PC-3 (cell line): ENCODE results near the gene RDX. TPM values are rescaled to one million over a fixed set of nuclear protein-coding genes. Genes with fewer than 3 reads are reported as not detected.
A peak's percentile ranks its signal among the peaks of the same experiment; 100 is the strongest.

Source experiments
- ATAC-seq: fragments of 200-7000 bp; cut with Tn5 transposase; 2 replicates; pipeline ENCODE4 v1.9.1; 2020; ENCODE audit warnings: mild to moderate bottlenecking, moderate library complexity
- Bru-seq: library from RNA; stranded (reverse); fragments of 400-500 nt; gene quantifications from one replicate; lab custom pipeline; 2021; lab: Mats Ljungman, UMichigan
- BruChase-seq, 2 experiments: library from RNA; stranded (reverse); fragments of 400-500 nt; gene quantifications; one replicate each; lab custom pipeline; 2021; lab: Mats Ljungman, UMichigan
- BruUV-seq: library from RNA; stranded (reverse); fragments of 400-500 nt; replicated peaks from 2 replicates; lab custom pipeline; 2021; lab: Mats Ljungman, UMichigan
- CTCF ChIA-PET: fragments of 300-600 bp; sonication (Branson Sonifier 250); formaldehyde crosslinking; loops from one replicate; lab custom pipeline; 2022; ENCODE audit warnings: antibody characterized with exemption; lab: Charles Lee
- POLR2A ChIA-PET: fragments of 300-600 bp; sonication (Branson Sonifier 250); formaldehyde crosslinking; loops from one replicate; lab custom pipeline; 2022; ENCODE audit warnings: antibody characterized with exemption; ENCODE audit not compliant: unreplicated experiment; lab: Charles Lee
- DNase-seq: peaks from one replicate; pipeline ENCODE4 v3.0.0-alpha.2; 2015
- H2AFZ ChIP-seq: fragments of 300-600 bp; sonication (generic); 2 replicates; pipeline ENCODE4 v1.6.0; 2016; ENCODE audit warnings: antibody characterized with exemption, low read length
- H3F3A ChIP-seq: fragments of 300-600 bp; sonication (generic); one replicate; pipeline ENCODE4 v1.6.0; 2017; ENCODE audit warnings: antibody characterized with exemption, low read length, control low read depth, mild to moderate bottlenecking; ENCODE audit not compliant: unreplicated experiment
- H3K27ac ChIP-seq: fragments of 300-600 bp; sonication (generic); 2 replicates; pipeline ENCODE4 v1.5.1; 2016; ENCODE audit warnings: mild to moderate bottlenecking, low read length
- H3K27me3 ChIP-seq: fragments of 300-600 bp; sonication (generic); 2 replicates; pipeline ENCODE4 v1.6.1; 2016; ENCODE audit warnings: low read length, mixed read lengths
- H3K36me3 ChIP-seq: fragments of 300-600 bp; sonication (generic); 2 replicates; pipeline ENCODE4 v1.6.1; 2016; ENCODE audit warnings: low read depth, mixed run types, low read length, mixed read lengths
- H3K4me1 ChIP-seq: fragments of 300-600 bp; sonication (generic); 2 replicates; pipeline ENCODE4 v1.5.1; 2016; ENCODE audit warnings: low read length; ENCODE audit not compliant: insufficient read depth
- H3K4me2 ChIP-seq: fragments of 300-600 bp; sonication (generic); 2 replicates; pipeline ENCODE4 v1.6.0; 2016; ENCODE audit warnings: low read length
- H3K4me3 ChIP-seq: fragments of 300-600 bp; sonication (generic); 2 replicates; pipeline ENCODE4 v1.5.1; 2016; ENCODE audit warnings: mild to moderate bottlenecking, low read length, mixed read lengths
- H3K79me2 ChIP-seq: fragments of 300-600 bp; sonication (generic); 2 replicates; pipeline ENCODE4 v1.6.1; 2017; ENCODE audit warnings: low read length, mixed read lengths
- H3K9ac ChIP-seq: fragments of 300-600 bp; sonication (generic); 2 replicates; pipeline ENCODE4 v1.6.0; 2016; ENCODE audit warnings: mild to moderate bottlenecking, low read length
- H3K9me2 ChIP-seq: fragments of 300-600 bp; sonication (generic); replicated peaks from 2 replicates; pipeline ENCODE4 v1.6.1; 2016; ENCODE audit warnings: mixed run types, low read length, mixed read lengths
- H3K9me3 ChIP-seq: fragments of 300-600 bp; sonication (generic); 2 replicates; pipeline ENCODE4 v1.6.1; 2016; ENCODE audit warnings: low read length, mixed read lengths
- H4K20me1 ChIP-seq: fragments of 300-600 bp; sonication (generic); 2 replicates; pipeline ENCODE4 v1.6.1; 2016; ENCODE audit warnings: low read length, mixed read lengths
- EZH2 ChIP-seq: fragments of 300-600 bp; sonication (generic); IDR thresholded peaks from one replicate; pipeline ENCODE4 v1.6.1; 2017; ENCODE audit warnings: antibody characterized with exemption, mild to moderate bottlenecking, low read length; ENCODE audit not compliant: unreplicated experiment
- EZH2phosphoT487 ChIP-seq: fragments of 300-600 bp; sonication (generic); IDR thresholded peaks from 2 replicates; pipeline ENCODE4 v1.6.1; 2018; ENCODE audit warnings: mild to moderate bottlenecking, antibody characterized with exemption, low read length, borderline replicate concordance
- intact Hi-C: fragments of 100-400 bp; cut with micrococcal nuclease; formaldehyde crosslinking; loops from 2 replicates; pipeline ENCODE4 v1.9.0; 2023
- long read RNA-seq: library from polyadenylated mRNA; unstranded; transcript quantifications from one replicate; pipeline ENCODE4 v2.0.0, GENCODE V29; 2021; ENCODE audit not compliant: unreplicated experiment
- total RNA-seq: library from RNA; depleted of rRNA; stranded (reverse); fragments of >200 nt; gene quantifications from 2 replicates; pipeline ENCODE4 v1.2.3, GENCODE V29; 2014; rRNA removed
- TF ChIP-seq, protein P1 (sequence below): fragments of 300-600 bp; sonication (generic); conservative IDR thresholded peaks from 2 replicates; pipeline ENCODE4 v1.5.1; 2017; ENCODE audit warnings: antibody characterized with exemption, low read depth, mild to moderate bottlenecking, low read length

RDX gene
- total RNA-seq (86.2 and 131 TPM in 2 replicates), Bru-seq, nascent RNA (percentile 83 among the genes with signal in this experiment), BruChase-seq, experiment 1, labeled RNA remaining after a 6-hour chase (percentile 86 among the genes with signal in this experiment), BruChase-seq, experiment 2, labeled RNA remaining after a 2-hour chase (percentile 84 among the genes with signal in this experiment)
- long read RNA-seq, full-length matches to known transcripts, result 22 of 116 reads
- long read RNA-seq, partial matches to known transcripts, result 43 of 116 reads
- long read RNA-seq, other reads (novel, unspliced or antisense), result 51 of 116 reads

DNA sequence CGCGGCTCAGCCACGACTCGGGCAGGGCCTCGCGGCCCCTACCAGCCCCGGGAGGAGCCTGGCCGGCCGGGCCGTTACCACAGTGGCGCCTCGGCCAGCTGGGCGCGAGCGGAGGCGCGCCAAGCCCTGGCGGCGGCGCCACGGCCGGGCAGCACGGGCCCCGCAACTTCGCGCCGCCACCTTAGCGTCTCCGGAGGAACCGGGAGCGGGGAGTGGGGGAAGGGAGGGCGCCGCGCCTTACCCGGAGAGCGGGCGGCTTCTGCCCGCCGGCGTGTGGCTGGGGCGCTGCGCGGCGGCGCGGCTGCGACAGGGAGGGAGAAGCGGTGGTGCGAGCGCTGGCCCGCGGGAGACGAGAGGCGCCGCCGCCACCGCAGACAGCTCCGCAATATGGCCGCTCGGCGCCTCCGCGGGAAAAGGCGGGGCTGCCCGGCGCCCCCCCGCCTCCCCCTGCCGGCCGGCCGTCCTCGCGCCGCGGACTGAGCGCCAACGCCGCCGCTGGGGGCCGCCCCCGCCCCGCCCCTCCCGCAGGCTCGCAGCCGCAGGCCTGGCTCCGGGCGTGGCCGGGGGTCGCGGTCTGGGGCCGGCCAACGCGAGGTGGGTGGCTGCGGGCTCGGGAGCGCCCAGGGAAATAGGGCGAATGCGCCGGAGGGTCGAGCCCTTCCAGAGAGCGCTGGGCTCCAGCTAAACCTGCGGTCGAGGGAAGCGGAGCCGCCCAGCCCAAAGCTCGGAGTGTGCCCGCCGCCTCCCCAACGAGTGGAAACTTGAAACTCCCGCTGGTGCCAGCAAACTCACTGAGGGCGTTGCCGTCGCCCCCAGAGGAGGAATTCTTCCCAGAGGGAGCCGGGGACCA lies at the start of gene RDX:
Gene RDX, minus strand, starts transcription at position 389 of the 850 bp plus-strand sequence. CDS start 16,922 bp downstream, outside the sequence.
- Histone ChIP-seq H3K4me3 (peak within 1 kb of the TSS; percentile 97), H3K4me1 (peaks cover 48% of the 10 kb centered on the region), H3K9ac (peak within 1 kb of the TSS; percentile 97), H3K36me3 (no peaks in the 10 kb centered on the region; the same call in 1 of the 2 replicates), H3K27me3 (no peaks in the 10 kb centered on the region), H3K9me2 (no peaks in the 10 kb centered on the region), H3K27ac (peak within 1 kb of the TSS; percentile 91), H3K79me2 (peaks cover 49% of the 10 kb centered on the region), H3F3A (peaks cover 11% of the 10 kb centered on the region), H4K20me1 (peaks cover 34% of the 10 kb centered on the region), H3K9me3 (no peaks in the 10 kb centered on the region), H3K4me2 (peak within 1 kb of the TSS; percentile 89), H2AFZ (peak within 1 kb of the TSS; percentile 67)
- no TSS peak for BruUV-seq
- ChIA-PET CTCF (interaction anchor here (1.1 to 1.6 kb wide), 4 partner anchors 9 to 357 kb away, joined by 3 to 8 read pairs (median 4); no protein-coding TSS in a partner anchor), POLR2A (interaction anchor here (0.5 kb wide), 1 partner anchor 130 kb away, joined by 4 read pairs; no protein-coding TSS in a partner anchor)
- ATAC-seq (peak; percentile 72), DNase-seq (peak; percentile 88)
- intact Hi-C loops, result loop anchor here (1.0 to 5.0 kb wide), 6 partner anchors 9 to 354 kb away; no protein-coding TSS in a partner anchor
- TF ChIP-seq EZH2phosphoT487 (no peak; the same call in 1 of the 2 replicates), EZH2 (no peak)
- TF ChIP-seq, protein P1, sequence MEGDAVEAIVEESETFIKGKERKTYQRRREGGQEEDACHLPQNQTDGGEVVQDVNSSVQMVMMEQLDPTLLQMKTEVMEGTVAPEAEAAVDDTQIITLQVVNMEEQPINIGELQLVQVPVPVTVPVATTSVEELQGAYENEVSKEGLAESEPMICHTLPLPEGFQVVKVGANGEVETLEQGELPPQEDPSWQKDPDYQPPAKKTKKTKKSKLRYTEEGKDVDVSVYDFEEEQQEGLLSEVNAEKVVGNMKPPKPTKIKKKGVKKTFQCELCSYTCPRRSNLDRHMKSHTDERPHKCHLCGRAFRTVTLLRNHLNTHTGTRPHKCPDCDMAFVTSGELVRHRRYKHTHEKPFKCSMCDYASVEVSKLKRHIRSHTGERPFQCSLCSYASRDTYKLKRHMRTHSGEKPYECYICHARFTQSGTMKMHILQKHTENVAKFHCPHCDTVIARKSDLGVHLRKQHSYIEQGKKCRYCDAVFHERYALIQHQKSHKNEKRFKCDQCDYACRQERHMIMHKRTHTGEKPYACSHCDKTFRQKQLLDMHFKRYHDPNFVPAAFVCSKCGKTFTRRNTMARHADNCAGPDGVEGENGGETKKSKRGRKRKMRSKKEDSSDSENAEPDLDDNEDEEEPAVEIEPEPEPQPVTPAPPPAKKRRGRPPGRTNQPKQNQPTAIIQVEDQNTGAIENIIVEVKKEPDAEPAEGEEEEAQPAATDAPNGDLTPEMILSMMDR, result no peak

GRCh38 chr11:110345743-110346142 lies 49.3 kb upstream of the RDX start:
- H3K4me2 ChIP-seq, result no peak overlapping the region
- CTCF ChIA-PET, result no interaction called here

More at GRCh38 chr11:110345743-110346142, 49.3 kb upstream of the RDX start:
- ATAC-seq (no peak), DNase-seq (peak; percentile 48)
- no TSS peak for BruUV-seq
- Histone ChIP-seq H3K9ac (no peak overlapping the region), H2AFZ (no peak overlapping the region), H3K27me3 (no peaks in the 10 kb centered on the region), H3K79me2 (no peaks in the 10 kb centered on the region), H3K36me3 (no peaks in the 10 kb centered on the region), H3K4me1 (peaks cover 18% of the 10 kb centered on the region), H4K20me1 (no peaks in the 10 kb centered on the region), H3K9me2 (no peaks in the 10 kb centered on the region), H3K9me3 (no peaks in the 10 kb centered on the region), H3K27ac (peak overlapping the region; percentile 2; the same call in 1 of the 2 replicates), H3F3A (no peaks in the 10 kb centered on the region), H3K4me3 (no peak overlapping the region)
- intact Hi-C loops, result no loop called here
- POLR2A ChIA-PET, result no interaction called here
- TF ChIP-seq EZH2phosphoT487, result no peak
- no peak for TF ChIP-seq EZH2
- TF ChIP-seq, protein P1, result no peak
